ENCODE data around the gene TM4SF4. TPM values are rescaled to one million over a fixed set of nuclear protein-coding genes. Genes with fewer than 3 reads are reported as not detected.

Gene TM4SF4
- total and polyA plus RNA-seq, 4 donors, result 184 to 230 (median 208) TPM

- Histone ChIP-seq H3K4me1 (ENCODE audit: control insufficient read depth in 4 of 4, insufficient read depth in 4 of 4, low read length in 3 of 4) (peaks cover 0 to 4% (median 2%) of the 10 kb centered on the region in 4 donors), H3K9me3 (ENCODE audit: control insufficient read depth in 4 of 4, low read length in 3 of 4) (no peaks in the 10 kb centered on the region), H3K9ac (ENCODE audit: low read depth in 1 of 2, low read length in 2 of 2) (no peak overlapping the region), H3K27me3 (ENCODE audit: control insufficient read depth in 4 of 4, insufficient read depth in 4 of 4, low read length in 3 of 4) (no peaks in the 10 kb centered on the region), H3K27ac (ENCODE audit: low read depth in 1 of 2, low read length in 2 of 2) (no peak overlapping the region), H3K4me3 (ENCODE audit: low read depth in 1 of 3, low read length in 3 of 3) (no peak overlapping the region), H3K36me3 (ENCODE audit: control insufficient read depth in 4 of 4, insufficient read depth in 3 of 4, low read depth in 1 of 4, low read length in 3 of 4) (peaks cover 4 to 50% (median 41%) of the 10 kb centered on the region in 4 donors)
- TF ChIP-seq RXRA (IDR thresholded peaks at IDR 0.05), result no peak
- TF ChIP-seq HNF4A (conservative IDR thresholded peaks at IDR 0.05), result no peak
- no peak for TF ChIP-seq HNF4G (IDR thresholded peaks at IDR 0.05)
- TF ChIP-seq NR2F2 (IDR thresholded peaks at IDR 0.05), result no peak
- no peak for TF ChIP-seq YY1 (IDR thresholded peaks at IDR 0.05)
- TF ChIP-seq, protein P1, sequence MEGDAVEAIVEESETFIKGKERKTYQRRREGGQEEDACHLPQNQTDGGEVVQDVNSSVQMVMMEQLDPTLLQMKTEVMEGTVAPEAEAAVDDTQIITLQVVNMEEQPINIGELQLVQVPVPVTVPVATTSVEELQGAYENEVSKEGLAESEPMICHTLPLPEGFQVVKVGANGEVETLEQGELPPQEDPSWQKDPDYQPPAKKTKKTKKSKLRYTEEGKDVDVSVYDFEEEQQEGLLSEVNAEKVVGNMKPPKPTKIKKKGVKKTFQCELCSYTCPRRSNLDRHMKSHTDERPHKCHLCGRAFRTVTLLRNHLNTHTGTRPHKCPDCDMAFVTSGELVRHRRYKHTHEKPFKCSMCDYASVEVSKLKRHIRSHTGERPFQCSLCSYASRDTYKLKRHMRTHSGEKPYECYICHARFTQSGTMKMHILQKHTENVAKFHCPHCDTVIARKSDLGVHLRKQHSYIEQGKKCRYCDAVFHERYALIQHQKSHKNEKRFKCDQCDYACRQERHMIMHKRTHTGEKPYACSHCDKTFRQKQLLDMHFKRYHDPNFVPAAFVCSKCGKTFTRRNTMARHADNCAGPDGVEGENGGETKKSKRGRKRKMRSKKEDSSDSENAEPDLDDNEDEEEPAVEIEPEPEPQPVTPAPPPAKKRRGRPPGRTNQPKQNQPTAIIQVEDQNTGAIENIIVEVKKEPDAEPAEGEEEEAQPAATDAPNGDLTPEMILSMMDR (IDR thresholded peaks at IDR 0.05; ENCODE audit: low read depth, low read length, missing input control), result no peak
- no peak for TF ChIP-seq REST (IDR thresholded peaks at IDR 0.05)
- TF ChIP-seq RAD21 (IDR thresholded peaks at IDR 0.05), result no peak
- no peak for TF ChIP-seq FOXA1 (IDR thresholded peaks at IDR 0.05)
- no peak for TF ChIP-seq JUND (IDR thresholded peaks at IDR 0.05)
- no peak for TF ChIP-seq EGR1 (IDR thresholded peaks at IDR 0.05; ENCODE audit: low read depth in 2 of 2)
- TF ChIP-seq TAF1 (conservative IDR thresholded peaks at IDR 0.05), result no peak
- no peak for TF ChIP-seq ATF3 (IDR thresholded peaks at IDR 0.05)
- TF ChIP-seq FOXA2 (IDR thresholded peaks at IDR 0.05), result no peak
- DNase-seq (ENCODE audit: low spot score), result no peak
- WGBS, result 89% methylated on average over 3 of the region's 3 CpGs
These were observed 27.9 kb downstream of the TM4SF4 start for GRCh38 chr3:149502438-149502837.

DNA sequence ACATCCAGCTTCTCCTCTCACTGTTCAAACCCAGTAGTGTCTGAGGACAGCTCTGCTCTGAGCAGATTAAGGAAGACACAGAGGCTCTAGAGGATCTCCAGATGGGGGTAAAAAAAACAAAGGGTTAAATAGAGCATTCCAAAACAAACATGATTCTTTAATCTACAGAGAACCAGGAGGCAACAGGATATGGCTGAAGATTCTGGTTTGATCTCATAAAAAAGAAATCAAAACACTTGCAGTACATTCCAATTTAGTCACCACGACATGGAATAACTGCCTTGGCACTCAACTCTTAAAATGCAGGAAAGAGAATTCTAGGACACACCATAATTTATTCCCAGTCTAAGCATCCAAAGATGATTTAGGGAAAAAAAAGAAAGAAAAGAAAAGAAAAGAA, 32.0 kb downstream of the TM4SF4 start:
- no peak overlapping the region for H3K27ac ChIP-seq (ENCODE audit: low read depth in 1 of 2, low read length in 2 of 2)
- H3K9ac ChIP-seq (ENCODE audit: low read depth in 1 of 2, low read length in 2 of 2), result no peak overlapping the region

More for the DNA sequence above, 32.0 kb downstream of the TM4SF4 start:
- no peak for DNase-seq (ENCODE audit: low spot score)
- Histone ChIP-seq H3K36me3 (ENCODE audit: control insufficient read depth in 4 of 4, insufficient read depth in 3 of 4, low read depth in 1 of 4, low read length in 3 of 4) (peaks cover 0 to 23% (median 20%) of the 10 kb centered on the region in 4 donors), H3K9me3 (ENCODE audit: control insufficient read depth in 4 of 4, low read length in 3 of 4) (no peaks in the 10 kb centered on the region), H3K4me1 (ENCODE audit: control insufficient read depth in 4 of 4, insufficient read depth in 4 of 4, low read length in 3 of 4) (peaks cover 0 to 5% (median 2%) of the 10 kb centered on the region in 4 donors), H3K27me3 (ENCODE audit: control insufficient read depth in 4 of 4, insufficient read depth in 4 of 4, low read length in 3 of 4) (no peaks in the 10 kb centered on the region), H3K4me3 (ENCODE audit: low read depth in 1 of 3, low read length in 3 of 3) (no peak overlapping the region)
- WGBS, result 31% methylated on average over 1 of the region's 1 CpG
- TF ChIP-seq GABPA (IDR thresholded peaks at IDR 0.05 in 1 of 2, conservative IDR thresholded peaks at IDR 0.05 in 1 of 2) (no peak), SP1 (IDR thresholded peaks at IDR 0.05) (no peak), TAF1 (conservative IDR thresholded peaks at IDR 0.05) (no peak), RXRA (IDR thresholded peaks at IDR 0.05) (no peak), EGR1 (IDR thresholded peaks at IDR 0.05; ENCODE audit: low read depth in 2 of 2) (no peak), HNF4G (IDR thresholded peaks at IDR 0.05) (no peak), FOXA2 (IDR thresholded peaks at IDR 0.05) (no peak), FOXA1 (IDR thresholded peaks at IDR 0.05) (no peak), REST (IDR thresholded peaks at IDR 0.05) (no peak), HNF4A (conservative IDR thresholded peaks at IDR 0.05) (no peak), NR2F2 (IDR thresholded peaks at IDR 0.05) (no peak), YY1 (IDR thresholded peaks at IDR 0.05) (no peak), JUND (IDR thresholded peaks at IDR 0.05) (no peak), RAD21 (IDR thresholded peaks at IDR 0.05) (no peak)
- TF ChIP-seq, protein P2, sequence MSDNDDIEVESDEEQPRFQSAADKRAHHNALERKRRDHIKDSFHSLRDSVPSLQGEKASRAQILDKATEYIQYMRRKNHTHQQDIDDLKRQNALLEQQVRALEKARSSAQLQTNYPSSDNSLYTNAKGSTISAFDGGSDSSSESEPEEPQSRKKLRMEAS (IDR thresholded peaks at IDR 0.05), result no peak
- TF ChIP-seq, protein P1 (IDR thresholded peaks at IDR 0.05; ENCODE audit: low read depth, low read length, missing input control), result no peak

Measured in liver (tissue), 9 donors.